NCI-H524 treated with DMSO at 0.1 percent for 48 hours (cell line): ENCODE measurements around the gene NRF1.
"Not testable (repeated sequence)": the region's sequence is repeated elsewhere in the genome, so short reads cannot be mapped to it uniquely, and the experiment has no call there.

Experiments
- DNase-seq: peaks from one replicate; lab custom pipeline; 2025; lab: John Stamatoyannopoulos, UW

Gene NRF1

GRCh38 chr7:129607471-129608120, 3.9 kb upstream of the NRF1 start:
- DNase-seq = no peak

GRCh38 chr7:129609666-129610065, 1.9 kb upstream of the NRF1 start:
- DNase-seq = no peak

- DNase-seq = no peak
Observed at GRCh38 chr7:129610709-129611245, 743 bp upstream of the NRF1 start.

GRCh38 chr7:129612112-129613015, 844 bp downstream of the NRF1 start:
- no peak for DNase-seq

- no peak for DNase-seq
Observed at GRCh38 chr7:129613016-129613337, 1.5 kb downstream of the NRF1 start.

GRCh38 chr7:129615018-129615417, 3.5 kb downstream of the NRF1 start:
- no peak for DNase-seq

- no peak for DNase-seq
Observed at GRCh38 chr7:129616530-129616929, 5.0 kb downstream of the NRF1 start.

- DNase-seq = no peak
Observed at GRCh38 chr7:129617178-129617577, 5.7 kb downstream of the NRF1 start.

GRCh38 chr7:129617652-129618051, 6.1 kb downstream of the NRF1 start:
- no peak for DNase-seq

- DNase-seq = no peak
Observed at GRCh38 chr7:129626896-129627295, 15.4 kb downstream of the NRF1 start.

- no peak for DNase-seq
Observed at GRCh38 chr7:129630341-129630740, 18.8 kb downstream of the NRF1 start.

- no peak for DNase-seq
Observed at GRCh38 chr7:129634361-129635034, 23.0 kb downstream of the NRF1 start.

- DNase-seq = no peak
Observed at GRCh38 chr7:129635300-129636029, 23.9 kb downstream of the NRF1 start.

GRCh38 chr7:129636030-129636550, 24.6 kb downstream of the NRF1 start:
- DNase-seq = not testable (repeated sequence)

GRCh38 chr7:129636641-129637040, 25.1 kb downstream of the NRF1 start:
- DNase-seq = no peak

GRCh38 chr7:129640400-129640799, 28.9 kb downstream of the NRF1 start:
- no peak for DNase-seq

- no peak for DNase-seq
Observed at GRCh38 chr7:129642871-129643549, 31.5 kb downstream of the NRF1 start.

GRCh38 chr7:129643550-129644170, 32.1 kb downstream of the NRF1 start:
- DNase-seq = no peak

GRCh38 chr7:129644634-129645230, 33.2 kb downstream of the NRF1 start:
- DNase-seq = no peak

GRCh38 chr7:129646369-129647021, 35.0 kb downstream of the NRF1 start:
- DNase-seq = no peak
